ENCODE data around the gene FAM76A.
A peak's percentile ranks its signal among the peaks of the same experiment; 100 is the strongest.
"Not testable (repeated sequence)": the region's sequence is repeated elsewhere in the genome, so short reads cannot be mapped to it uniquely, and the experiment has no call there.

FAM76A gene

DNA sequence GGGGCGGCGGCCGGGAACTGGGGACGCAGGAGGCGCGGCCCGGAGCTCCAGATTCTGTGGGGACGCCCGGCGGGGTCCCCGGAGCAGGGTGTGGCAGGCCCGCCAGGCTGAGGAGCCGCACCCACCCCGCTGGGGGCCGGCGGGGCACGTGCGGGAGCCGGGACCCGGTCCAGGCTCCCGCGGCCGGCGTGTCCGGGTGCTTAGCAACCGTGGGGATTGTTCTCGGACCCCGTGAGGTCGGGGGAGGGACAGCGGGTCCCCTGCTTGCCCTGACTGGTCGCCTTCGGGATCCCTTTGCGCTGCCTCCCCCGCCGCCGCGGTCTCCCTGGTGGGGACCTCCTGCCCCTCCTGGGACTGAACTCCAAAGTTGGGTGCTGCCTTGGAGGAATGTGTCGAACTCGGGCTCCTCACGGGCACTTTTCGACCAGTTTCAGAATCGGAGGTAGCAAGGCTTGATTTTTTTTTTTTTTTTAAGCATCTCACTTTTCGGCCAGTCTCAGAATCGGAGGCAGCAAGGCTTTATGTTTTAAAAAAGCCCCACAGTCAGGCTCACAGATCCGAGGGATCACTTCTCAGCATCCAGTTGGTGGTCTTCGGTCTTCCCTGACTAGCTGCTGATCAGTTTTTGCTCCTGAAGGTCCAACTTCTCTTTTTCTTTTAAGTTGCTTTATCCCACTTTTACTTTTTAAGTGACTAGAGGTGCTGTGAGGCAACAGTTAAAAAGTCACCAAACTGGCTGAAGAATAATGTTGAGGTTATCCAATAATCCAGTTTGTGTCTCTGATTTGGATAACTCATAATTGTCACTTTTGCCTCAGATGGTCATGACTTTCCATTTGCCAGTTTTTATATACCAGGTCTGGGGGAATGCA is 648 bp downstream of the FAM76A start:
- peak in 3 of 4 experiments; percentile 9 to 31 (median 28) for DNase-seq

DNA sequence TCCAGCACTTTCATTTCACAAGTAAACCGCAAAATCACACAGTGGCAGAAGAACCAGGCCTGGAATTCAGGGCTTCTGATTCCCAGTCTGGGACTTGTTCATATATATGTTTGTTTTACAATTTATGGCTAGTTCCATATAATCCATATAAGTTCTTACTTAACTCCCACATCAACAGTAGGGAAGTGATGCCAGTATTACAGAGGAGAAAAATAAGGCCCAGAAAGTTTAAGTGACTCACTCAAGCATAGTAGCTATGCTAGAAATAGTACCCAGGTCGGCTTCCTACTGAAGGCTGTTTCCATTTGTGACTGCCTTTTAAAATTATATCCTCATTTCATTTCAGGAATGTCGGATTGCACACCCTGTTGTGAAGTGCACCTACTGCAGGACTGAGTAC is 1.4 kb downstream of the FAM76A start:
- DNase-seq = no peak

DNA sequence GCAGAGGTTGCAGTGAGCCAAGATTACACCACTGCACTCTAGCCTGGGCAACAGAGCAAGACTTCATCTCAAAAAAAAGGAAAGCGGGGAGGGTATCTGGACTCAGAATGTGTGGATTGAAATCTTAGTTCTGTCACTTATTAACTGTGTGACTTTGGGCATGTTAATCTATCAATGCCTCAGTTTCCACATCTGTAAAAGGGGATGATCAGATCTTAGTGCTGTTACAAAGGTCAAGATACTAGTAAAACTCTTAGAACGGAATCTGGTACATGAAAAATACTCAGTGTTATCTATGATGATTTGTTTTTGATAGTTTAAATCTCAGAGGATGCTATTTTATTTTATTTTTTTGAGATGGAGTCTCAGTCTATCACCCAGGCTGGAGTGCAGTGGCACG is 10.5 kb downstream of the FAM76A start:
- DNase-seq = no peak

GRCh38 chr1:27741121-27741520 is 15.4 kb downstream of the FAM76A start:
- DNase-seq = no peak

GRCh38 chr1:27744556-27744955 is 18.8 kb downstream of the FAM76A start:
- no peak for DNase-seq

GRCh38 chr1:27745466-27745865 is 19.7 kb downstream of the FAM76A start:
- DNase-seq = no peak

- no peak for DNase-seq
These were observed 26.6 kb downstream of the FAM76A start for GRCh38 chr1:27752360-27752759.

DNA sequence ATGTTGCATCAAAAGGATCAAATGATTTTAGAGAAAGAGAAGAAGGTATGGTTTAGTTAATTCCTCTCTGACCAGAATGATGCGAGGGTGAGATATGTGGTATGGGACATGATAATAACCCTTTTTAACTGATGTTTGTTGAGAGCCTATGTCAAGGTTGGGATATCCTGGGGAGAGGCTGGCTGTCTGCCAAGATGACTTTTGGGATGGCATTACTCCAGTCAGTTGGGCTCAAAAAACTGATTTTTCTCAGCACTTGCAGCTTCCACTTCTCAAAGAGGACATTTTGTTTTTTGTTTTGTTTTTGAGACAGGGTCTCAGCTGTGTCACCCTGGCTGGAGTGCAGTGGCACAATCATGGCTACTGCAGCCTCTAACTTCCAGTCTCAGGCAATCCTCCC is 29.5 kb downstream of the FAM76A start:
- no peak for DNase-seq

GRCh38 chr1:27755865-27756264 is 30.1 kb downstream of the FAM76A start:
- DNase-seq = no peak

DNA sequence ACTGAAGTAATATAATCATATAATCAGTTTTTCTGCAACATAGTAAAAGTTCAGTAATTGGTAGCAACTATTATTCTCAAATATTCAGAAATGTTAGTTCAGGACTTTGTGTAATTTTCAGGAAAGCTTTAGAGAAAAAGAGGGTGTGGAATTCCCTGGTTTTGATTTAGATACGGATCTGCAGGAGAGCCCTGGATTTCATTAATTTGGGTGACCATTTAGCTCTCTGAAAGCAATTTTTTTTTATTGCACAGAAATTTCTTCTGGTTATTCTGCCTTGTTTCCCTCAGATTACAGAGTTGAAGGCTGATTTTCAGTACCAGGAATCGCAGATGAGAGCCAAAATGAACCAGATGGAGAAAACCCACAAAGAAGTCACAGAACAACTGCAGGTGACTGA is 33.5 kb downstream of the FAM76A start:
- DNase-seq = no peak

GRCh38 chr1:27760426-27760825 is 34.7 kb downstream of the FAM76A start:
- DNase-seq = no peak

- DNase-seq = no peak
These were observed 36.3 kb downstream of the FAM76A start for GRCh38 chr1:27762033-27762432.

- DNase-seq = no peak
These were observed 37.6 kb downstream of the FAM76A start for GRCh38 chr1:27763358-27763757.

DNA sequence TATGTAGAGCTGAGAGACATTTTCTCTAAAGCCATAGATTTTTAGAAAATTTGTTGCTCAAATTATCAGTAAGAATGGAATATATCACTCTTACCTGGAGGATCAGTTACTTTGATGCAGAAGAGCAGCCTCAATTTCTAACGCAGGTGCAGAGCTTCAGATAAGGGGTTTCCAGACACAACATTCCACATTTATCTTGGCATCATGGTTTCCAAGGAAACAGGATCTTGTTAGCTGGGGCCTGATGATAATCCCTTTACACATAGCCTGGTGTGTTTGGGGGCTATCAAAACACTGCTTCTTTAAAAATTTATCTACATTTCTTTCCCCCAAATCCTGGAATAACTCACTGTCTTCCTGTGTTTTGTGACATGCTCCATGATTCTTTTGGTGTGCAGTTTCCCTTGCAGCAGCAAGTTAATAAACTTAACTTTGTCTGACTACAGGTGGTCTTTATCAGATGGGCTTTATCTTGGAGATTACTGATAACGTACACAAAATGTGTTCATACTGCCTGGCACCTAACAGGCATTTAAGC is 44.6 kb downstream of the FAM76A start:
- DNase-seq = no peak

DNA sequence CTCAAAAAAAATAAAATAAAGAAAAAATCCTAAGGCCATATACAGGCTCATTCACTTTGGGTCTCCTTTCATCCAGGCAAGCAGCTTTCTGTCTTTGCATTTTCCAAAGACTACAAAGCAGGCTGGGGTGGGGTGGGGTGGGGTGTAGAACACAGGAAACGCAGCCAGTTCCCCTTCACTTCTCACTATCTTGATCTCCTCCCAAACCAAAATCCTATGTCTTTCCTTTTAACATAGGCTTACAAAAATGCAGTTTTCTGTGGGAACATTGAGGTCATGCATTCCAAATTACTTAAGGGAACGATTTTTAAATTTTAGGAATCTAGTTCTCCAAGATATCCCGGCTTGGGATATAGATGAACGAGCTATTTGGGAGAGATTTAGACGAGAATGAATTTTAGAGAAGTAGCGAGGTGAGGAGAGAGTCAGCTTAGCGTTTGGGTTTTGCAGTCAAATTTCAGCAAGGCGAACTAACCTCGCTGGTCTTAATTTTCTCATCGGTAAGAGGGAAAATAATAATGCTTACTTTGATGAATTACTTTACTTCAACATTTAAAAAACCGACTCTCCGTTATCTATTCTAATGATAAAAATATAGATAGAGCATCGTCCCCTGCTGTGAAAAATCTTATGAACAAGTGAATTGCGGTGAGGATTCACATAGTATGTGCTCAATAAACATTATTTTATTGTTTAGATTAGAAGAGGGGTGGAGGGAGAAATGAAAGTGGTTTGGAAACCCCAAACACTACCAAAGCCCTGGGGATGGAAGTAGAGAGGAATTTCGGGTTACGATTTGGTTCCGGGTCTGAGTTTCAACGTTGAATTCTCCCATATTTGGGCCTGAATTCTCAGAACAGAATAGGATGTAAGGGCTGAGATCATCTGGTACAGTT is 46.5 kb downstream of the FAM76A start:
- DNase-seq = no peak

DNA sequence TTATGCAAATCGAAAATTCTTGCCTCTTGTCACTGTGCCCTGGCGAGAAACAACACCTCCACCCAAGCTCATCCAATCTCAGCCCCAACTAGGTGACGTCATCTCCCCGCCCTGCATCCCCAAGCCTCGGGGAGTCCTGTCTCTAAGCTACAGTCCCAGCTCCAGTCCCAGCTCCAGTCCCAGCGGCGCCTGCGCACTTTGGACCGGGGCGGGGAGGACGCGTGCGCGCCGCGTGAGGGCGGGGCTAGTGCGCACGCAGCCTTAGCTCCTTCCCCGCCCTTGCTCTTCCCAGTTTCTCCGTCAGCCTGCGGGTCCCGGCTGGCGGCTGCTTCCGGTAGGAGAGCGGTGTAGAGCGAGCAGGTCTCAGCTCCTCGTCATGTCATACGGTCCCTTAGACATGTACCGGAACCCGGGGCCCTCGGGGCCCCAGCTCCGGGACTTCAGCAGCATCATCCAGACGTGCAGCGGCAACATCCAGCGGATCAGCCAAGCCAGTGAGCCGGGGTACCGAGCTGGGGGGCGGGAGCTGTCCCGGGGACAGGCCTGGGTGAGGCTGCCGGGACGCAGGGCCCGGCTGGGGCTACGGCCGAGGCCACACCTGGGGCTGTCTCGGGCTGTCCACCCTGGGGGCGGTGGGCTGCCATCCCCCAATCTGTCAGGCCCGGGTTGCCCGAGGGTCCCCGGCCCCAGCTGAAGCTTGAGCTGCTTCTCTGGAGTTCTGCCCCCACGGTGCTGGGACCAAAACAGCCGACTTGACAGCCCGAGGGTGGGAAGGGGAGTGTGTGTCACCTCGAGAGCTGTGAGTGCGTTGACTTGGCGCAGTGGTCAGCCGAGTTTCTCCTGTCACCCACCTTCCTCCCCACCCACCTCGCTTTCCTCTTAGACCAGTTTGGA is 47.4 kb downstream of the FAM76A start, which contains the start of gene STX12:
STX12 (plus strand) TSS at position 288 of the 894 bp plus-strand sequence; CDS start at position 377, 89 bp downstream.
- peak; percentile 92 to 95 (median 93) for DNase-seq

DNA sequence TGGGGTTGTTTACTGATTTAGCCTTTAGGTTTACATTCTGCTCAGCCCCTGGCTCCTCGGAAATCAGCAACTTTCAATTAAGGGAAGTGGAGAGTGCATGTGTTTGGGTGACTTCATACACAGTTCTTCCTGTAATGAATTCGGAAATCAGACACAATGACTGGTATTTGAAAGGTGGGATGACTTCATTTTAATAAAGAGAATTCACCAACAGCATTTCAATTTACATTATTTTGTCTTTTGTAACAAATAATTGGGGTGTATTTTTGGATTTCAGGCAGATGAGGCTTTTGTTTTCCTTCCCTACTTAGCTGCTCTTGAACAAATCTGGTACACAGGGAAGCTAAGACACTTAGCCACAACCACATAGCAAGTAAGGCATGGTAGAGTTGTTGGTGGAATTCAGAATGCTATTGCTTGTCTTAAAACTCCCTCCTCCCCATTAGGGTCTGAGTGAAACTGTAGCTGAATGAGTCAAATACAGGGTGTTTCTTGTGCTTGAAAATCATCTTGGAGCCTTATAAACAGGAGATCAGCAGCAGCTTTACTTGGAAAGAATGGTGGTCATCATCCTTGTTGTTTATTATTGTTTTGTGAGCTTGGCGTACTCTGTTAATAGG is 48.2 kb downstream of the FAM76A start:
- no peak for DNase-seq

- no peak for DNase-seq
These were observed 48.9 kb downstream of the FAM76A start for GRCh38 chr1:27774654-27775053.

- not testable (repeated sequence) for DNase-seq
These were observed 49.6 kb downstream of the FAM76A start for GRCh38 chr1:27775336-27775735.

DNA sequence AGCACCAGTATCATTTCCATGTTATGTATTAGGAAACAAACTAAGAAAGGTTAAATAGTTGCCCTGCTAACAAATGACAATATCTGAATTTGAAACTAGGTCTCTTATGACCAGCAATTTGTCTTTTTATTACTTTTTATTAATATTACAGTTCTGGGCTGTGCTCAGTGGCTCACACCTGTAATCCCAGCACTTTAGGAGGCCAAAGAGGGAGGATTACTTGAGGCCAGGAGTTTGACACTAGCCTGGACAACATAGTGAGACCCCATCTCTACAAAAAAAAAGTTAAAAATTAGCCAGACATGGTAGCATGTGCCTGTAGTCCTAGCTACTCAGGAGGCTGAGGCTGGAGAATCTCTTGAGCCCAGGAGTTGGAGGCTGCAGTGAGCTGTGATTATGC is 50.5 kb downstream of the FAM76A start:
- DNase-seq = not testable (repeated sequence)

DNA sequence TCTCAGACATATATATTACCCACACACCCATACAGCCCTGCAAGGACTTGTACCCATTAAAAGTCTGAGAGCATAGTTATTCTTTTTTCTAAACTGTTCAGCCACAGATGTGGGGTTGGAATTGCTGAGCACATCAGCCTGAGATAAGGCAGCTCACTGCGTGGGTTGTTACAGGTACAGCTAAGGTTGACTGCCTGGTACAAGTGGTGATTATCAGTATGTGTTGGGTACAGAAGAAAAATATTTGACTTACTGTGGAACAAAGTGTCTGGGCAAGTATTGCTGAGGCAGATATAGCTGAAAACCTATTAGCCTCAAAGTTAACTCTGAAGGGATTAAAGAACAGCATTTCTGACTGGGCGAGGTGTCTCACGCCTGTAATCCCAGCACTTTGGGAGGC is 52.3 kb downstream of the FAM76A start:
- DNase-seq = no peak

GRCh38 chr1:27779122-27779521 is 53.4 kb downstream of the FAM76A start:
- DNase-seq = no peak

Data from activated CD4-positive, CD25-positive, alpha-beta regulatory T cell (primary cell).